Uterus (tissue), 4 donors: ENCODE results near the gene SLAMF8. TPM values are rescaled to one million over a fixed set of nuclear protein-coding genes. Genes with fewer than 3 reads are reported as not detected.

Experiments
- DNase-seq, 2 donors: peaks; one replicate each; pipeline ENCODE4 v3.0.0-alpha.2; 2019 to 2020
- H3K27ac ChIP-seq, 2 donors: fragments of 200-600 bp; sonication (generic); 1 replicate in 1 of 2; 2 replicates in 1 of 2; pipeline ENCODE4 v1.5.1; 2016 to 2018
- H3K27me3 ChIP-seq, 2 donors: fragments of 200-600 bp; sonication (generic); one replicate each; pipeline ENCODE4 v1.5.1; 2018 to 2019; ENCODE audit warnings: control low read depth in 1 of 2
- H3K36me3 ChIP-seq, 2 donors: fragments of 200-600 bp; sonication (generic); one replicate each; pipeline ENCODE4 v1.5.1; 2019; ENCODE audit warnings: control low read depth in 1 of 2
- H3K4me1 ChIP-seq, 2 donors: fragments of 200-600 bp; sonication (generic); one replicate each; pipeline ENCODE4 v1.5.1; 2018 to 2019; ENCODE audit warnings: control low read depth in 1 of 2
- H3K4me3 ChIP-seq, 2 donors: fragments of 200-600 bp; sonication (generic); 1 replicate in 1 of 2; 2 replicates in 1 of 2; pipeline ENCODE4 v1.5.1; 2018 to 2019; ENCODE audit warnings: mild to moderate bottlenecking in 1 of 2
- H3K9me3 ChIP-seq, 2 donors: fragments of 200-600 bp; sonication (generic); one replicate each; pipeline ENCODE4 v1.5.1; 2019; ENCODE audit warnings: control low read depth in 1 of 2
- CTCF ChIP-seq, 4 experiments: fragments of 200-600 bp in 2 of 4; fragments of 450-650 bp in 2 of 4; sonication (generic) in 2 of 4; IDR thresholded peaks; one replicate each; pipeline ENCODE4 v1.5.1; 2016 to 2019; ENCODE audit warnings: antibody characterized with exemption in 4 of 4, mild to moderate bottlenecking in 2 of 4, moderate library complexity in 1 of 4
- POLR2A ChIP-seq, 2 donors: fragments of 450-650 bp; IDR thresholded peaks; one replicate each; pipeline ENCODE4 v1.6.1; 2016; ENCODE audit warnings: antibody characterized with exemption in 2 of 2, mild to moderate bottlenecking in 1 of 2, moderate library complexity in 1 of 2
- intact Hi-C: fragments of 100-400 bp; cut with DNase I; formaldehyde crosslinking; loops from one replicate; pipeline ENCODE4 v1.15.1; 2023; ENCODE audit warnings: low total_unique reads
- total RNA-seq, 4 donors: library from RNA; depleted of rRNA in 3 of 4; stranded (reverse); fragments of >200 nt in 3 of 4; gene quantifications; one replicate each; pipeline versions ENCODE4 v1.1.0 to v1.2.4, GENCODE V29; 2014 to 2023
- donor health status: DM: yes; HTN: yes; CAD: no.

The SLAMF8 gene
- total RNA-seq, 4 donors from 2014 or later = 0.28 to 3.2 (median 1.1) TPM; not detected in 1

DNA sequence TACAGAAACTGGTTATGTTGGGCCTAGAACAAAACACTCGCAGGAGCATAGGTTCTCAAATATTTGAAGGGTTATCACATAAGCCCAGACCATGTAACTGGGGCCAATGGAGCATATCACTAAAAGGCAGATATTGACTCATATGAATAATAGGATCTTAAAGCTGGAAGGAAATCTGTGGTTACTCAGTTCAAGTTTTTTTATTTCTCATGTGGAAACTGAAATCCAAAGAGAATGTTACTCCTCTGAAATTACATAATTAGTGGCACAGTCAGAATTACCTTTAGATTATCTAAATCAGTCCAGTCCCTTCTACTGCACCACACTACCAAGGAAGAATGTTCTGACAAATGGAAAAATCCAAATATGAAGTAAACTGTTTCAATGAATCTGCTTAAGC, 12.0 kb downstream of the SLAMF8 start:
- Histone ChIP-seq H3K4me3 (no peak overlapping the region), H3K9me3 (no peaks in the 10 kb centered on the region), H3K36me3 (no peaks in the 10 kb centered on the region), H3K4me1 (no peaks in the 10 kb centered on the region), H3K27ac (no peak overlapping the region), H3K27me3 (no peaks in the 10 kb centered on the region)
- TF ChIP-seq POLR2A (IDR thresholded peaks at IDR 0.05) (no peak), CTCF (IDR thresholded peaks at IDR 0.05) (no peak)
- no peak for DNase-seq
- intact Hi-C loops = no loop called here

DNA sequence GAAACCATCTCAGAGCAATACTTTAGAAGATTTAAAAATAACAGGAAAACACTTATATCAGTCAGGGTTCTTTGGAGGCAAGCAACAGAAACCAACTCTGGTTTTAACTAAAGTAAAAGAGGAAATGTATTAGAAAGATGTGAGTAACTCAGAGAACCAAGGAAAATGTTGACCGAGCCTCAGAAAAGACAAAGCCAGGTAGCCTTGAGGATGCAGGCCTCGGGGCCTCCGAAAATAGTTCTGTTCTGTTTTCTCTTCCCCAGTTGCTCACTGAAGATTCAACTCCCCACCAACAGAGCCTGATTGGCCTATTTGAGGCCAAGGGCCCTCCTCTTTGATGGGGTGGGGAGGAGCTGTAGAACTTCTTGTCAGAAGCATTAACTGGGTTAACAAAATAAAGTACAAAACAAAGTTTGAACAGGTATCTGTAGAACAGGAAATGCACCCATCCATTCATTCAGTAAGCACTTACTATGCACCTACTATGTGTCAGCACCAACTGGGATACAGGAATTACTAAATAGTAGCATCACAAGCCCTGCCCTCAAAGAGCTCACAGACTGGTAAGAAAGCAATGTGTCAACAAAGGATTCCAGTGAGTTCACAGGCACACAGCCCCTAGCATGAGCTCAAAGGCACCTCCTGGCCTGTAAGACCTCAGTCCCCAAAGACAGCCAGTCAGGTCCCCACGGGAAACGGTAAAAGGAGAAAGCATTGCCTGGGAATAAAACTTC, 12.6 kb downstream of the SLAMF8 start:
- intact Hi-C loops = no loop called here
- Histone ChIP-seq H3K9me3 (no peaks in the 10 kb centered on the region), H3K36me3 (no peaks in the 10 kb centered on the region), H3K27me3 (no peaks in the 10 kb centered on the region), H3K27ac (no peak overlapping the region), H3K4me3 (no peak overlapping the region), H3K4me1 (no peaks in the 10 kb centered on the region)
- no peak for TF ChIP-seq CTCF (IDR thresholded peaks at IDR 0.05)
- TF ChIP-seq POLR2A (IDR thresholded peaks at IDR 0.05) = no peak
- DNase-seq = no peak

- TF ChIP-seq POLR2A (IDR thresholded peaks at IDR 0.05) (no peak), CTCF (IDR thresholded peaks at IDR 0.05) (no peak)
- Histone ChIP-seq H3K9me3 (no peaks in the 10 kb centered on the region), H3K27ac (no peak overlapping the region), H3K36me3 (no peaks in the 10 kb centered on the region), H3K27me3 (no peaks in the 10 kb centered on the region), H3K4me3 (no peak overlapping the region), H3K4me1 (no peaks in the 10 kb centered on the region)
- intact Hi-C loops = no loop called here
- no peak for DNase-seq
Observed at GRCh38 chr1:159841749-159842148, 15.1 kb downstream of the SLAMF8 start.

- Histone ChIP-seq H3K36me3 (no peaks in the 10 kb centered on the region), H3K27ac (no peak overlapping the region), H3K27me3 (no peaks in the 10 kb centered on the region), H3K9me3 (no peaks in the 10 kb centered on the region), H3K4me1 (no peaks in the 10 kb centered on the region), H3K4me3 (no peak overlapping the region)
- no peak for TF ChIP-seq POLR2A (IDR thresholded peaks at IDR 0.05)
- TF ChIP-seq CTCF (IDR thresholded peaks at IDR 0.05) = no peak
- intact Hi-C loops = no loop called here
- no peak for DNase-seq
Observed at GRCh38 chr1:159843459-159843858, 16.8 kb downstream of the SLAMF8 start.

GRCh38 chr1:159845751-159846629, 19.3 kb downstream of the SLAMF8 start:
- intact Hi-C loops = no loop called here

More at GRCh38 chr1:159845751-159846629, 19.3 kb downstream of the SLAMF8 start:
- Histone ChIP-seq H3K36me3 (no peaks in the 10 kb centered on the region), H3K27ac (no peak overlapping the region), H3K27me3 (no peaks in the 10 kb centered on the region), H3K4me3 (no peak overlapping the region), H3K9me3 (no peaks in the 10 kb centered on the region), H3K4me1 (no peaks in the 10 kb centered on the region)
- DNase-seq = no peak
- no peak for TF ChIP-seq POLR2A (IDR thresholded peaks at IDR 0.05)
- TF ChIP-seq CTCF (IDR thresholded peaks at IDR 0.05) = no peak
